GM23248 (cell line): Measurements from ENCODE around the gene PRODH2.

Experiments used
- EZH2 ChIP-seq: fragments of 200-600 bp; sonication (generic); IDR thresholded peaks from 2 replicates; pipeline ENCODE4 v1.6.1; 2018; ENCODE audit warnings: antibody characterized with exemption, mild to moderate bottlenecking; ENCODE audit not compliant: insufficient read depth, poor library complexity, severe bottlenecking
- EZH2phosphoT487 ChIP-seq: fragments of 200-600 bp; sonication (generic); IDR thresholded peaks from 2 replicates; pipeline ENCODE4 v1.6.1; 2018; ENCODE audit warnings: antibody characterized with exemption, moderate library complexity, mild to moderate bottlenecking, low read depth; ENCODE audit not compliant: insufficient read depth

DNA sequence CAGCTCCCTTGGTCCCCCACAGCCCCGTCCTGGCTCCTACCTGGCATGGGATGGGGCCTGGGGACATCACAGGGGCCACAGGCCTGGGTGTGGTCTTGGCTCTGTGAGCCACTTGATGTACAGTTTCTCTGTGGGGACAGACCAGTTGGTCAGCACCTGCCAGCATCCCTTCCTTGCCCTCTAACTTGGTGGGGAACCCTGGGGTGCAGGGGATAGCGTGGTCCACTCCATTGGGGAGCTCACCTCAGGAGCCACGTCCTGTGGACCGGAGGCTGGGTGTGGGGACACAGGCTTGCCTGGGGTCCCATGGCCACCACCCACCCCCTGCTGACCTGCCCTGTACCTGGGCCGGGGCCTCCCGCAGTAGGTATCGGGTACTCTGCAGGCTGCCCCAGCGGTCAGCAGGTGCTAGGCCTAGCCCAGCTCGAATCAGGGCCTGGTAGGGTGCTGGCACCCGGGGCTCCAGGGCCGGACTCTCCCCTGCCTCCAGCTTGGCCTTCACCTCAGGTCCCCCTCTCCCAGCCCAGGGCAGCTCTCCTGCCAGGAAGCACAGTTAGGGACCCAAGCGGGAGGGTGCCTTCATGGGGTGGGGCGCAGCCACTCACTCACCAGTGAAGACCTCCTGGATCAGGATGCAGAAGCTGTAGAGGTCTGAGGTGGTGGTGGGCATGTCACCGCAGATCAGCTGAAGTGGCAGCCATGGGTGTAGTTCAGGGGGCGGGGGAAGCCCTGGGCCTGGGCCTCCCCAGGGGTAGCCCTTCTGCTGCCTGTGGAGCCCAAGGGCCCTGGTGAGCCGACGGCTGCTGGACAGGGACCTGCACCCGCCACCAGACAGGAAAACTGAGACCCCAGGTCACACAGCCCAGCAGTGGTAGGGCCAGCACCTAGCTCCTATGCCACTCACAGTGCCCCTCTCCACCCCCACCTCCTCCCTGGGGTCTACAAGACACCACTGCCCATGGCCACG lies 22.4 kb downstream of the PRODH2 start:
- TF ChIP-seq EZH2 (no peak), EZH2phosphoT487 (no peak)
